IMR-90 (cell line): ENCODE results near the gene THEM4. TPM values are rescaled to one million over a fixed set of nuclear protein-coding genes. Genes with fewer than 3 reads are reported as not detected.

Experiments
- ATAC-seq: fragments of 200-7000 bp; cut with Tn5 transposase; 2 replicates; pipeline ENCODE4 v1.9.1; 2020; ENCODE audit warnings: low read depth, mild to moderate bottlenecking, moderate library complexity
- BruUV-seq: library from RNA; stranded (reverse); fragments of 400-500 nt; replicated peaks from 2 replicates; lab custom pipeline; 2021; lab: Mats Ljungman, UMichigan
- CTCF ChIA-PET: fragments of 300-600 bp; formaldehyde crosslinking; extraction: SDS; loops from one replicate; lab custom pipeline; 2021; ENCODE audit warnings: antibody characterized with exemption; lab: Yijun Ruan, JAX
- POLR2A ChIA-PET: fragments of 300-600 bp; sonication (Branson Sonifier 250); formaldehyde crosslinking; loops from one replicate; lab custom pipeline; 2022; ENCODE audit warnings: antibody characterized with exemption; ENCODE audit not compliant: unreplicated experiment; lab: Charles Lee
- DNase-seq: peaks from one replicate; pipeline ENCODE4 v3.0.0; 2013
- H2AFZ ChIP-seq: replicated peaks from 2 replicates; pipeline ENCODE3; 2013; ENCODE audit warnings: low read length, mild to moderate bottlenecking; ENCODE audit not compliant: poor library complexity
- H2AK5ac ChIP-seq: 2 replicates; pipeline ENCODE4 v1.6.1; 2013; ENCODE audit warnings: low read depth, low read length, inconsistent platforms
- H2AK9ac ChIP-seq: replicated peaks from 2 replicates; pipeline ENCODE3; 2013; ENCODE audit warnings: mild to moderate bottlenecking, low read depth, low read length, moderate library complexity; ENCODE audit not compliant: poor library complexity
- H2BK120ac ChIP-seq: 2 replicates; pipeline ENCODE4 v1.6.1; 2013; ENCODE audit warnings: low read depth, low read length, inconsistent platforms
- H2BK15ac ChIP-seq: 3 replicates; pipeline ENCODE4 v1.6.1; 2013; ENCODE audit warnings: low read depth, low read length, inconsistent platforms
- H2BK20ac ChIP-seq: 2 replicates; pipeline ENCODE4 v1.6.1; 2013; ENCODE audit warnings: low read depth, mild to moderate bottlenecking, inconsistent platforms, low read length, moderate library complexity
- H2BK5ac ChIP-seq: 2 replicates; pipeline ENCODE4 v1.6.1; 2013; ENCODE audit warnings: mild to moderate bottlenecking, low read depth, low read length, inconsistent platforms; ENCODE audit not compliant: poor library complexity, severe bottlenecking
- H3K14ac ChIP-seq: replicated peaks from 2 replicates; pipeline ENCODE4 v1.6.1; 2013; ENCODE audit warnings: low read depth, low read length, inconsistent platforms
- H3K18ac ChIP-seq: 2 replicates; pipeline ENCODE4 v1.6.1; 2013; ENCODE audit warnings: low read depth, low read length, control low read depth
- H3K23ac ChIP-seq: 2 replicates; pipeline ENCODE4 v1.6.1; 2013; ENCODE audit warnings: low read depth, low read length, inconsistent platforms
- H3K27ac ChIP-seq: 2 replicates; pipeline ENCODE4 v1.5.1; 2013; ENCODE audit warnings: mild to moderate bottlenecking, control low read depth, low read length; ENCODE audit not compliant: insufficient read depth
- H3K27me3 ChIP-seq: 2 replicates; pipeline ENCODE4 v1.6.1; 2013; ENCODE audit warnings: low read length; ENCODE audit not compliant: control insufficient read depth, insufficient read depth
- H3K36me3 ChIP-seq: 2 replicates; pipeline ENCODE4 v1.6.1; 2013; ENCODE audit warnings: low read length, mixed read lengths; ENCODE audit not compliant: control insufficient read depth, insufficient read depth
- H3K4ac ChIP-seq: 2 replicates; pipeline ENCODE4 v1.6.1; 2013; ENCODE audit warnings: low read depth, low read length, inconsistent platforms
- H3K4me1 ChIP-seq: 2 replicates; pipeline ENCODE4 v1.6.1; 2013; ENCODE audit warnings: low read length, mixed read lengths; ENCODE audit not compliant: control insufficient read depth, insufficient read depth
- H3K4me2 ChIP-seq: 2 replicates; pipeline ENCODE4 v1.6.1; 2013; ENCODE audit warnings: low read depth, mild to moderate bottlenecking, control low read depth, low read length, moderate library complexity
- H3K4me3 ChIP-seq: 2 replicates; pipeline ENCODE4 v1.5.1; 2013; ENCODE audit warnings: low read depth, mild to moderate bottlenecking, control low read depth, low read length, moderate library complexity; ENCODE audit not compliant: insufficient read depth
- H3K56ac ChIP-seq: 2 replicates; pipeline ENCODE4 v1.6.1; 2013; ENCODE audit warnings: low read length, inconsistent platforms; ENCODE audit not compliant: insufficient read depth; ENCODE audit errors: extremely low read depth
- H3K79me1 ChIP-seq, 2 experiments: 2 replicates each; pipeline ENCODE4 v1.6.1; 2013; ENCODE audit warnings: low read length in 2 of 2, inconsistent platforms in 1 of 2, low read depth in 1 of 2
- H3K9ac ChIP-seq: 2 replicates; pipeline ENCODE4 v1.6.1; 2013; ENCODE audit warnings: low read depth, low read length, control low read depth
- H3K9me1 ChIP-seq: 2 replicates; pipeline ENCODE4 v1.6.1; 2013; ENCODE audit warnings: low read length, inconsistent platforms; ENCODE audit not compliant: insufficient read depth
- H3K9me3 ChIP-seq: 2 replicates; pipeline ENCODE4 v1.6.1; 2013; ENCODE audit warnings: low read length; ENCODE audit not compliant: control insufficient read depth, insufficient read depth
- H4K20me1 ChIP-seq: 2 replicates; pipeline ENCODE4 v1.6.1; 2013; ENCODE audit warnings: low read length, inconsistent platforms; ENCODE audit not compliant: insufficient read depth
- H4K5ac ChIP-seq: 2 replicates; pipeline ENCODE4 v1.6.1; 2013; ENCODE audit warnings: mild to moderate bottlenecking, low read depth, low read length, control low read depth
- H4K8ac ChIP-seq, 2 experiments: 2 replicates each; pipeline ENCODE4 v1.6.1; 2013; ENCODE audit warnings: low read depth in 2 of 2, low read length in 2 of 2, control low read depth in 1 of 2, inconsistent platforms in 1 of 2
- H4K91ac ChIP-seq: 2 replicates; pipeline ENCODE4 v1.6.1; 2013; ENCODE audit warnings: low read depth, low read length, inconsistent platforms; ENCODE audit not compliant: insufficient read depth
- BHLHE40 ChIP-seq: fragments of 150-350 bp; IDR thresholded peaks from 2 replicates; pipeline ENCODE4 v1.6.1; 2016; ENCODE audit warnings: mild to moderate bottlenecking, low read depth, low read length
- CEBPB ChIP-seq: IDR thresholded peaks from 2 replicates; pipeline ENCODE4 v1.6.1; 2012; ENCODE audit warnings: low read depth, low read length, improper control_type of control experiment
- CTCF ChIP-seq: conservative IDR thresholded peaks from 2 replicates; pipeline ENCODE4 v1.5.1; 2012; ENCODE audit warnings: mild to moderate bottlenecking, low read depth, low read length, improper control_type of control experiment
- ELK1 ChIP-seq: fragments of 150-350 bp; IDR thresholded peaks from 2 replicates; pipeline ENCODE4 v1.6.1; 2016; ENCODE audit warnings: low read depth, mild to moderate bottlenecking, low read length, moderate library complexity, borderline replicate concordance
- FOS ChIP-seq: fragments of 150-350 bp; IDR thresholded peaks from 2 replicates; pipeline ENCODE4 v1.6.1; 2016; ENCODE audit warnings: low read depth, low read length
- MAZ ChIP-seq: IDR thresholded peaks from 2 replicates; pipeline ENCODE4 v1.6.1; 2012; ENCODE audit warnings: low read depth, mild to moderate bottlenecking, low read length, improper control_type of control experiment, moderate library complexity, borderline replicate concordance
- MXI1 ChIP-seq: IDR thresholded peaks from 2 replicates; pipeline ENCODE4 v1.6.1; 2012; ENCODE audit warnings: low read depth, mild to moderate bottlenecking, low read length, moderate library complexity, borderline replicate concordance
- NFE2L2 ChIP-seq: fragments of 150-350 bp; IDR thresholded peaks from 2 replicates; pipeline ENCODE4 v1.6.1; 2016; ENCODE audit warnings: low read depth, mild to moderate bottlenecking, low read length
- POLR2A ChIP-seq: IDR thresholded peaks from 2 replicates; pipeline ENCODE4 v1.6.1; 2012; ENCODE audit warnings: mild to moderate bottlenecking, low read depth, low read length
- RAD21 ChIP-seq: IDR thresholded peaks from 2 replicates; pipeline ENCODE4 v1.6.1; 2012; ENCODE audit warnings: low read length, improper control_type of control experiment
- RFX5 ChIP-seq: IDR thresholded peaks from 2 replicates; pipeline ENCODE4 v1.8.0; 2012; ENCODE audit warnings: low read depth, mild to moderate bottlenecking, low read length, moderate library complexity
- USF2 ChIP-seq: fragments of 150-350 bp; IDR thresholded peaks from 2 replicates; pipeline ENCODE4 v1.6.1; 2017; ENCODE audit warnings: mild to moderate bottlenecking, antibody characterized with exemption, low read length, low read depth
- WGBS, 2 experiments: methylation state at CpG; one replicate each; pipeline versions ENCODE4 v1.1.5 to v1.1.7; 2013; ENCODE audit warnings: missing lambda C conversion rate in 2 of 2; ENCODE audit not compliant: insufficient read length in 1 of 2; ENCODE audit errors: extremely low coverage in 2 of 2; 5-methylcytosine and 5-hydroxymethylcytosine counted together
- dilution Hi-C: fragments of 300-500 bp; cut with HindIII; formaldehyde crosslinking; loops from one replicate; pipeline ENCODE4 v1.14.3; 2018; ENCODE audit warnings: low sequenced_read_pairs; ENCODE audit not compliant: unreplicated experiment
- in situ Hi-C: fragments of 300-500 bp; cut with MboI; formaldehyde crosslinking; loops from 3 replicates; pipeline ENCODE4 v1.14.3; 2019; ENCODE audit warnings: low sequenced_read_pairs, inconsistent platforms, mixed read lengths
- intact Hi-C: fragments of 100-400 bp; cut with micrococcal nuclease; formaldehyde crosslinking; loops from 2 replicates; pipeline ENCODE4 v1.10.0; 2022
- polyA plus RNA-seq, 3 experiments: library from polyadenylated mRNA; depleted of rRNA; stranded (reverse); fragments of >200 nt; gene quantifications; 2 replicates each; pipeline ENCODE4 v1.2.3, GENCODE V29; 2012; ENCODE audit warnings: low replicate concordance in 1 of 3
- total RNA-seq: library from RNA; depleted of rRNA; stranded (reverse); fragments of >200 nt; gene quantifications from 2 replicates; pipeline ENCODE4 v1.2.3, GENCODE V29; 2012

Gene THEM4
- total and polyA plus RNA-seq, 2 of the 4 experiments (the other 2 are of a cell fraction), result 7.3 to 15.7 TPM

GRCh38 chr1:151923422-151923821, 14.1 kb upstream of the THEM4 start:
- no peaks in the 10 kb centered on the region for H3K36me3 ChIP-seq
- no peak overlapping the region for H2AFZ ChIP-seq
- ChIA-PET CTCF (no interaction called here), POLR2A (no interaction called here)
- no peak overlapping the region for H3K27ac ChIP-seq
- H3K23ac ChIP-seq, result no peak overlapping the region
- H3K4me1 ChIP-seq, result no peaks in the 10 kb centered on the region
- intact Hi-C loops (no loop called here), dilution Hi-C loops (loop anchor here (25.0 kb wide), 1 partner anchor 89 kb away; no protein-coding TSS in a partner anchor), in situ Hi-C loops (no loop called here)
- no peak overlapping the region for H3K9ac ChIP-seq
- no peak overlapping the region for H4K91ac ChIP-seq
- H3K9me3 ChIP-seq, result no peaks in the 10 kb centered on the region
- H4K5ac ChIP-seq, result no peak overlapping the region
- H3K56ac ChIP-seq, result no peak overlapping the region
- BruUV-seq, result no TSS peak
- no peaks in the 10 kb centered on the region; the same call in 1 of the 2 replicates for H3K9me1 ChIP-seq
- H2BK120ac ChIP-seq, result no peak overlapping the region
- H3K14ac ChIP-seq, result no peak overlapping the region
- no peak overlapping the region for H2BK15ac ChIP-seq
- no CpG with 5 or more reads among the region's 1 CpG for WGBS, 2 experiments
- H4K20me1 ChIP-seq, result no peaks in the 10 kb centered on the region
- H2BK5ac ChIP-seq, result no peak overlapping the region
- DNase-seq (no peak), ATAC-seq (no peak)
- no peak overlapping the region for H4K8ac ChIP-seq
- H3K79me1 ChIP-seq, result no peaks in the 10 kb centered on the region
- no peak overlapping the region for H3K18ac ChIP-seq
- no peak overlapping the region for H3K4ac ChIP-seq
- H2BK20ac ChIP-seq, result no peak overlapping the region
- no peak overlapping the region for H2AK5ac ChIP-seq
- TF ChIP-seq MAZ, result no peak
- TF ChIP-seq FOS, result no peak
- no peak for TF ChIP-seq BHLHE40
- no peak for TF ChIP-seq POLR2A
- TF ChIP-seq NFE2L2, result no peak
- TF ChIP-seq RFX5, result no peak
- TF ChIP-seq CTCF, result no peak
- no peak for TF ChIP-seq USF2
- TF ChIP-seq RAD21, result no peak
- no peak for TF ChIP-seq CEBPB
- no peak for TF ChIP-seq ELK1
- TF ChIP-seq MXI1, result no peak
- no peak overlapping the region for H3K4me2 ChIP-seq
- H3K27me3 ChIP-seq, result peaks cover 12% of the 10 kb centered on the region
- H3K4me3 ChIP-seq, result no peak overlapping the region
- H2AK9ac ChIP-seq, result no peak overlapping the region
